IMR-90 (cell line): ENCODE measurements around the gene DOCK10. TPM values are rescaled to one million over a fixed set of nuclear protein-coding genes. Genes with fewer than 3 reads are reported as not detected.

Experiments used
- ATAC-seq: fragments of 200-7000 bp; cut with Tn5 transposase; 2 replicates; pipeline ENCODE4 v1.9.1; 2020; ENCODE audit warnings: low read depth, mild to moderate bottlenecking, moderate library complexity
- BruUV-seq: library from RNA; stranded (reverse); fragments of 400-500 nt; replicated peaks from 2 replicates; lab custom pipeline; 2021; lab: Mats Ljungman, UMichigan
- CTCF ChIA-PET: fragments of 300-600 bp; formaldehyde crosslinking; extraction: SDS; loops from one replicate; lab custom pipeline; 2021; ENCODE audit warnings: antibody characterized with exemption; lab: Yijun Ruan, JAX
- POLR2A ChIA-PET: fragments of 300-600 bp; sonication (Branson Sonifier 250); formaldehyde crosslinking; loops from one replicate; lab custom pipeline; 2022; ENCODE audit warnings: antibody characterized with exemption; ENCODE audit not compliant: unreplicated experiment; lab: Charles Lee
- DNase-seq: peaks from one replicate; pipeline ENCODE4 v3.0.0; 2013
- H2AFZ ChIP-seq: replicated peaks from 2 replicates; pipeline ENCODE3; 2013; ENCODE audit warnings: low read length, mild to moderate bottlenecking; ENCODE audit not compliant: poor library complexity
- H2AK5ac ChIP-seq: 2 replicates; pipeline ENCODE4 v1.6.1; 2013; ENCODE audit warnings: low read depth, low read length, inconsistent platforms
- H2AK9ac ChIP-seq: replicated peaks from 2 replicates; pipeline ENCODE3; 2013; ENCODE audit warnings: mild to moderate bottlenecking, low read depth, low read length, moderate library complexity; ENCODE audit not compliant: poor library complexity
- H2BK120ac ChIP-seq: 2 replicates; pipeline ENCODE4 v1.6.1; 2013; ENCODE audit warnings: low read depth, low read length, inconsistent platforms
- H2BK15ac ChIP-seq: 3 replicates; pipeline ENCODE4 v1.6.1; 2013; ENCODE audit warnings: low read depth, low read length, inconsistent platforms
- H2BK20ac ChIP-seq: 2 replicates; pipeline ENCODE4 v1.6.1; 2013; ENCODE audit warnings: low read depth, mild to moderate bottlenecking, inconsistent platforms, low read length, moderate library complexity
- H2BK5ac ChIP-seq: 2 replicates; pipeline ENCODE4 v1.6.1; 2013; ENCODE audit warnings: mild to moderate bottlenecking, low read depth, low read length, inconsistent platforms; ENCODE audit not compliant: poor library complexity, severe bottlenecking
- H3K14ac ChIP-seq: replicated peaks from 2 replicates; pipeline ENCODE4 v1.6.1; 2013; ENCODE audit warnings: low read depth, low read length, inconsistent platforms
- H3K18ac ChIP-seq: 2 replicates; pipeline ENCODE4 v1.6.1; 2013; ENCODE audit warnings: low read depth, low read length, control low read depth
- H3K23ac ChIP-seq: 2 replicates; pipeline ENCODE4 v1.6.1; 2013; ENCODE audit warnings: low read depth, low read length, inconsistent platforms
- H3K27ac ChIP-seq: 2 replicates; pipeline ENCODE4 v1.5.1; 2013; ENCODE audit warnings: mild to moderate bottlenecking, control low read depth, low read length; ENCODE audit not compliant: insufficient read depth
- H3K27me3 ChIP-seq: 2 replicates; pipeline ENCODE4 v1.6.1; 2013; ENCODE audit warnings: low read length; ENCODE audit not compliant: control insufficient read depth, insufficient read depth
- H3K36me3 ChIP-seq: 2 replicates; pipeline ENCODE4 v1.6.1; 2013; ENCODE audit warnings: low read length, mixed read lengths; ENCODE audit not compliant: control insufficient read depth, insufficient read depth
- H3K4ac ChIP-seq: 2 replicates; pipeline ENCODE4 v1.6.1; 2013; ENCODE audit warnings: low read depth, low read length, inconsistent platforms
- H3K4me1 ChIP-seq: 2 replicates; pipeline ENCODE4 v1.6.1; 2013; ENCODE audit warnings: low read length, mixed read lengths; ENCODE audit not compliant: control insufficient read depth, insufficient read depth
- H3K4me2 ChIP-seq: 2 replicates; pipeline ENCODE4 v1.6.1; 2013; ENCODE audit warnings: low read depth, mild to moderate bottlenecking, control low read depth, low read length, moderate library complexity
- H3K4me3 ChIP-seq: 2 replicates; pipeline ENCODE4 v1.5.1; 2013; ENCODE audit warnings: low read depth, mild to moderate bottlenecking, control low read depth, low read length, moderate library complexity; ENCODE audit not compliant: insufficient read depth
- H3K56ac ChIP-seq: 2 replicates; pipeline ENCODE4 v1.6.1; 2013; ENCODE audit warnings: low read length, inconsistent platforms; ENCODE audit not compliant: insufficient read depth; ENCODE audit errors: extremely low read depth
- H3K79me1 ChIP-seq, 2 experiments: 2 replicates each; pipeline ENCODE4 v1.6.1; 2013; ENCODE audit warnings: low read length in 2 of 2, inconsistent platforms in 1 of 2, low read depth in 1 of 2
- H3K9ac ChIP-seq: 2 replicates; pipeline ENCODE4 v1.6.1; 2013; ENCODE audit warnings: low read depth, low read length, control low read depth
- H3K9me1 ChIP-seq: 2 replicates; pipeline ENCODE4 v1.6.1; 2013; ENCODE audit warnings: low read length, inconsistent platforms; ENCODE audit not compliant: insufficient read depth
- H3K9me3 ChIP-seq: 2 replicates; pipeline ENCODE4 v1.6.1; 2013; ENCODE audit warnings: low read length; ENCODE audit not compliant: control insufficient read depth, insufficient read depth
- H4K20me1 ChIP-seq: 2 replicates; pipeline ENCODE4 v1.6.1; 2013; ENCODE audit warnings: low read length, inconsistent platforms; ENCODE audit not compliant: insufficient read depth
- H4K5ac ChIP-seq: 2 replicates; pipeline ENCODE4 v1.6.1; 2013; ENCODE audit warnings: mild to moderate bottlenecking, low read depth, low read length, control low read depth
- H4K8ac ChIP-seq, 2 experiments: 2 replicates each; pipeline ENCODE4 v1.6.1; 2013; ENCODE audit warnings: low read depth in 2 of 2, low read length in 2 of 2, control low read depth in 1 of 2, inconsistent platforms in 1 of 2
- H4K91ac ChIP-seq: 2 replicates; pipeline ENCODE4 v1.6.1; 2013; ENCODE audit warnings: low read depth, low read length, inconsistent platforms; ENCODE audit not compliant: insufficient read depth
- BHLHE40 ChIP-seq: fragments of 150-350 bp; IDR thresholded peaks from 2 replicates; pipeline ENCODE4 v1.6.1; 2016; ENCODE audit warnings: mild to moderate bottlenecking, low read depth, low read length
- CEBPB ChIP-seq: IDR thresholded peaks from 2 replicates; pipeline ENCODE4 v1.6.1; 2012; ENCODE audit warnings: low read depth, low read length, improper control_type of control experiment
- CHD1 ChIP-seq: IDR thresholded peaks from 2 replicates; pipeline ENCODE4 v1.6.1; 2012; ENCODE audit warnings: low read depth, low read length, improper control_type of control experiment
- FOS ChIP-seq: fragments of 150-350 bp; IDR thresholded peaks from 2 replicates; pipeline ENCODE4 v1.6.1; 2016; ENCODE audit warnings: low read depth, low read length
- MAFK ChIP-seq: IDR thresholded peaks from 2 replicates; pipeline ENCODE4 v1.6.1; 2012; ENCODE audit warnings: low read depth, low read length, improper control_type of control experiment
- NFE2L2 ChIP-seq: fragments of 150-350 bp; IDR thresholded peaks from 2 replicates; pipeline ENCODE4 v1.6.1; 2016; ENCODE audit warnings: low read depth, mild to moderate bottlenecking, low read length
- POLR2A ChIP-seq: IDR thresholded peaks from 2 replicates; pipeline ENCODE4 v1.6.1; 2012; ENCODE audit warnings: mild to moderate bottlenecking, low read depth, low read length
- SMC3 ChIP-seq: fragments of 150-350 bp; IDR thresholded peaks from 2 replicates; pipeline ENCODE4 v1.6.1; 2016; ENCODE audit warnings: low read depth, mild to moderate bottlenecking, antibody characterized with exemption, low read length, moderate library complexity
- USF2 ChIP-seq: fragments of 150-350 bp; IDR thresholded peaks from 2 replicates; pipeline ENCODE4 v1.6.1; 2017; ENCODE audit warnings: mild to moderate bottlenecking, antibody characterized with exemption, low read length, low read depth
- WGBS, 2 experiments: methylation state at CpG; one replicate each; pipeline versions ENCODE4 v1.1.5 to v1.1.7; 2013; ENCODE audit warnings: missing lambda C conversion rate in 2 of 2; ENCODE audit not compliant: insufficient read length in 1 of 2; ENCODE audit errors: extremely low coverage in 2 of 2; 5-methylcytosine and 5-hydroxymethylcytosine counted together
- dilution Hi-C: fragments of 300-500 bp; cut with HindIII; formaldehyde crosslinking; loops from one replicate; pipeline ENCODE4 v1.14.3; 2018; ENCODE audit warnings: low sequenced_read_pairs; ENCODE audit not compliant: unreplicated experiment
- in situ Hi-C: fragments of 300-500 bp; cut with MboI; formaldehyde crosslinking; loops from 3 replicates; pipeline ENCODE4 v1.14.3; 2019; ENCODE audit warnings: low sequenced_read_pairs, inconsistent platforms, mixed read lengths
- intact Hi-C: fragments of 100-400 bp; cut with micrococcal nuclease; formaldehyde crosslinking; loops from 2 replicates; pipeline ENCODE4 v1.10.0; 2022
- polyA plus RNA-seq, 3 experiments: library from polyadenylated mRNA; depleted of rRNA; stranded (reverse); fragments of >200 nt; gene quantifications; 2 replicates each; pipeline ENCODE4 v1.2.3, GENCODE V29; 2012; ENCODE audit warnings: low replicate concordance in 1 of 3
- total RNA-seq: library from RNA; depleted of rRNA; stranded (reverse); fragments of >200 nt; gene quantifications from 2 replicates; pipeline ENCODE4 v1.2.3, GENCODE V29; 2012
- TF ChIP-seq, protein P1 (sequence below): fragments of 150-350 bp; IDR thresholded peaks from 2 replicates; pipeline ENCODE4 v1.6.1; 2016; ENCODE audit warnings: low read depth, mild to moderate bottlenecking, low read length, moderate library complexity, borderline replicate concordance
- TF ChIP-seq, protein P2 (sequence below): conservative IDR thresholded peaks from 2 replicates; pipeline ENCODE4 v1.5.1; 2012; ENCODE audit warnings: mild to moderate bottlenecking, low read depth, low read length, improper control_type of control experiment

DOCK10 gene
- total and polyA plus RNA-seq, 2 of the 4 experiments (the other 2 are of a cell fraction): 58.6 to 75.3 TPM

DNA sequence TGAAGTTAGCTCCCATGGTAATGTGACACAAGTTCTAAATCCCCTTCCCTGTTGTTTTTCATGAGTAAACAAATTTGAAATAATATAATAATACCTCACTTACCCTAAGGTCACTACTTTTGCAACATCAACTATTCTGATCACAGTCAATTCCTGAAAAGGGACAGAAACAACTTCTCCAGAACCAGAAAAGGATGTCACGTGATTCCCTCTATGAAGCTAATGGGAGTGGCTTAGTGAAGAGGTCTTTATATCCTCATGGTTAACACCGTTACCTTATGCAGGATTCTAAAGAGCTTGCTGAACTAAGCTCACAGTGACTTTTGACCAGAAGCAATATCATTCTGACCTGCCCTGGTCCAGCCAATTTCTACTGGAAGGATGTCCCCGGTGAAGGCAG, 51.6 kb downstream of the DOCK10 start:
- H4K5ac ChIP-seq: no peak overlapping the region

More for the DNA sequence above, 51.6 kb downstream of the DOCK10 start:
- Histone ChIP-seq H3K27ac (no peak overlapping the region), H3K4me3 (no peak overlapping the region), H3K14ac (no peak overlapping the region), H3K4me2 (no peak overlapping the region), H2BK20ac (no peak overlapping the region), H3K56ac (no peak overlapping the region), H2AFZ (no peak overlapping the region), H2AK9ac (no peak overlapping the region), H3K23ac (no peak overlapping the region), H4K8ac (no peak overlapping the region), H3K9me1 (no peaks in the 10 kb centered on the region), H2BK15ac (no peak overlapping the region), H2AK5ac (no peak overlapping the region), H3K27me3 (no peaks in the 10 kb centered on the region), H3K9me3 (no peaks in the 10 kb centered on the region), H3K4ac (no peak overlapping the region), H3K36me3 (no peaks in the 10 kb centered on the region; the same call in 1 of the 2 replicates), H3K79me1 (peaks cover 14 to 41% of the 10 kb centered on the region in 2 experiments; a peak in 3 of 4 replicates), H4K91ac (no peak overlapping the region), H3K9ac (no peak overlapping the region), H2BK120ac (no peak overlapping the region), H2BK5ac (no peak overlapping the region), H3K4me1 (no peaks in the 10 kb centered on the region), H4K20me1 (no peaks in the 10 kb centered on the region), H3K18ac (no peak overlapping the region)
- DNase-seq (no peak), ATAC-seq (no peak)
- BruUV-seq: no TSS peak
- CTCF ChIA-PET: no interaction called here
- POLR2A ChIA-PET: no interaction called here
- in situ Hi-C loops: no loop called here
- dilution Hi-C loops: no loop called here
- intact Hi-C loops: no loop called here
- no CpG with 5 or more reads among the region's 3 CpGs for WGBS, 2 experiments
- TF ChIP-seq POLR2A (no peak), FOS (no peak), BHLHE40 (no peak), CHD1 (no peak), CEBPB (no peak), MAFK (no peak), SMC3 (no peak), NFE2L2 (no peak), USF2 (no peak)
- TF ChIP-seq, protein P1, sequence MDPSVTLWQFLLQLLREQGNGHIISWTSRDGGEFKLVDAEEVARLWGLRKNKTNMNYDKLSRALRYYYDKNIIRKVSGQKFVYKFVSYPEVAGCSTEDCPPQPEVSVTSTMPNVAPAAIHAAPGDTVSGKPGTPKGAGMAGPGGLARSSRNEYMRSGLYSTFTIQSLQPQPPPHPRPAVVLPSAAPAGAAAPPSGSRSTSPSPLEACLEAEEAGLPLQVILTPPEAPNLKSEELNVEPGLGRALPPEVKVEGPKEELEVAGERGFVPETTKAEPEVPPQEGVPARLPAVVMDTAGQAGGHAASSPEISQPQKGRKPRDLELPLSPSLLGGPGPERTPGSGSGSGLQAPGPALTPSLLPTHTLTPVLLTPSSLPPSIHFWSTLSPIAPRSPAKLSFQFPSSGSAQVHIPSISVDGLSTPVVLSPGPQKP: no peak
- TF ChIP-seq, protein P2, sequence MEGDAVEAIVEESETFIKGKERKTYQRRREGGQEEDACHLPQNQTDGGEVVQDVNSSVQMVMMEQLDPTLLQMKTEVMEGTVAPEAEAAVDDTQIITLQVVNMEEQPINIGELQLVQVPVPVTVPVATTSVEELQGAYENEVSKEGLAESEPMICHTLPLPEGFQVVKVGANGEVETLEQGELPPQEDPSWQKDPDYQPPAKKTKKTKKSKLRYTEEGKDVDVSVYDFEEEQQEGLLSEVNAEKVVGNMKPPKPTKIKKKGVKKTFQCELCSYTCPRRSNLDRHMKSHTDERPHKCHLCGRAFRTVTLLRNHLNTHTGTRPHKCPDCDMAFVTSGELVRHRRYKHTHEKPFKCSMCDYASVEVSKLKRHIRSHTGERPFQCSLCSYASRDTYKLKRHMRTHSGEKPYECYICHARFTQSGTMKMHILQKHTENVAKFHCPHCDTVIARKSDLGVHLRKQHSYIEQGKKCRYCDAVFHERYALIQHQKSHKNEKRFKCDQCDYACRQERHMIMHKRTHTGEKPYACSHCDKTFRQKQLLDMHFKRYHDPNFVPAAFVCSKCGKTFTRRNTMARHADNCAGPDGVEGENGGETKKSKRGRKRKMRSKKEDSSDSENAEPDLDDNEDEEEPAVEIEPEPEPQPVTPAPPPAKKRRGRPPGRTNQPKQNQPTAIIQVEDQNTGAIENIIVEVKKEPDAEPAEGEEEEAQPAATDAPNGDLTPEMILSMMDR: no peak
